HepG2 (cell line): ENCODE results near the gene DDR2. TPM values are rescaled to one million over a fixed set of nuclear protein-coding genes. Genes with fewer than 3 reads are reported as not detected.

ENCODE experiments used
- ATAC-seq: fragments of 200-7000 bp; cut with Tn5 transposase; 3 replicates; pipeline ENCODE4 v1.9.1; 2020; ENCODE audit warnings: mild to moderate bottlenecking, moderate library complexity
- BruUV-seq: library from RNA; stranded (reverse); fragments of 400-500 nt; replicated peaks from 2 replicates; lab custom pipeline; 2021; lab: Mats Ljungman, UMichigan
- CTCF ChIA-PET: fragments of 300-600 bp; formaldehyde crosslinking; extraction: SDS; loops from one replicate; lab custom pipeline; 2021; ENCODE audit warnings: low total read pairs, inconsistent platforms, low intra/inter-chr PET ratio; lab: Yijun Ruan, JAX
- POLR2A ChIA-PET: fragments of 350-600 bp; sonication (Branson Sonifier 250); formaldehyde crosslinking; loops from one replicate; lab custom pipeline; 2020; ENCODE audit warnings: antibody characterized with exemption, inconsistent platforms; lab: Yijun Ruan, JAX
- DNase-seq: peaks from one replicate; pipeline ENCODE4 v3.0.0-alpha.2; 2015; ENCODE audit warnings: low spot score
- FAIRE-seq: peaks from 3 replicates; lab custom pipeline; 2011; peaks lifted over from hg19 to GRCh38; lab: Jason Lieb, UNC
- H2AFZ ChIP-seq: one replicate; pipeline ENCODE4 v1.6.1; 2011; ENCODE audit warnings: low read length, inconsistent platforms
- H3K27ac ChIP-seq: fragments of 300-600 bp; 3 replicates; pipeline ENCODE4 v1.8.0; 2011; ENCODE audit warnings: mixed run types, mild to moderate bottlenecking, mixed read lengths, low read length, inconsistent platforms; ENCODE audit not compliant: insufficient read depth; ENCODE audit errors: extremely low read length
- H3K27me3 ChIP-seq, 2 experiments: fragments of 200-600 bp in 1 of 2; 2 replicates in 1 of 2; 3 replicates in 1 of 2; pipeline versions ENCODE4 v1.6.0 to v1.8.0; 2011; ENCODE audit warnings: low read length in 2 of 2, mild to moderate bottlenecking in 2 of 2, moderate library complexity in 2 of 2, inconsistent platforms in 1 of 2; ENCODE audit not compliant: insufficient read depth in 2 of 2, control insufficient read depth in 1 of 2
- H3K36me3 ChIP-seq, 2 experiments: fragments of 200-600 bp in 1 of 2; replicated peaks in 1 of 2; 2 replicates in 1 of 2; 3 replicates in 1 of 2; pipeline versions ENCODE4 v1.5.1 to v1.8.0; 2011; ENCODE audit warnings: low read length in 2 of 2, inconsistent platforms in 1 of 2; ENCODE audit not compliant: insufficient read depth in 2 of 2, control insufficient read depth in 1 of 2
- H3K4me1 ChIP-seq: 2 replicates; pipeline ENCODE4 v1.5.1; 2012; ENCODE audit warnings: low read length, inconsistent platforms; ENCODE audit not compliant: insufficient read depth
- H3K4me2 ChIP-seq: 2 replicates; pipeline ENCODE4 v1.6.0; 2011; ENCODE audit warnings: low read depth, low read length, inconsistent platforms
- H3K4me3 ChIP-seq, 3 experiments: fragments of 200-600 bp in 1 of 3; sonication (generic), shearing (Covaris generic) in 1 of 3; replicated peaks in 1 of 3; 2 replicates each; pipeline ENCODE4 v1.5.1; 2011 to 2016; ENCODE audit warnings: low read length in 3 of 3, inconsistent platforms in 2 of 3, low read depth in 2 of 3, mild to moderate bottlenecking in 2 of 3, control low read depth in 1 of 3, mixed read lengths in 1 of 3; ENCODE audit not compliant: insufficient read depth in 1 of 3
- H3K79me2 ChIP-seq: one replicate; pipeline ENCODE4 v1.6.1; 2011; ENCODE audit warnings: low read length, inconsistent platforms; ENCODE audit not compliant: insufficient read depth
- H3K9ac ChIP-seq: 2 replicates; pipeline ENCODE4 v1.6.0; 2011; ENCODE audit warnings: mild to moderate bottlenecking, low read depth, low read length, inconsistent platforms; ENCODE audit not compliant: insufficient read depth
- H3K9me3 ChIP-seq: 2 replicates; pipeline ENCODE4 v1.5.1; 2012; ENCODE audit warnings: mild to moderate bottlenecking, low read length
- H4K20me1 ChIP-seq: 2 replicates; pipeline ENCODE4 v1.6.0; 2011; ENCODE audit warnings: inconsistent platforms, mild to moderate bottlenecking, low read length, moderate library complexity; ENCODE audit not compliant: insufficient read depth
- FOXA1 ChIP-seq, 2 experiments: fragments of 450-650 bp in 1 of 2; sonication (generic) in 1 of 2; formaldehyde crosslinking in 1 of 2; IDR thresholded peaks; 2 replicates each; pipeline versions ENCODE4 v1.4.0 to v1.6.1; 2016 to 2020; ENCODE audit warnings: missing genetic modification reagents in 1 of 2
- FOXM1 ChIP-seq: sonication (generic); formaldehyde crosslinking; IDR thresholded peaks from 2 replicates; pipeline ENCODE4 v1.5.0; 2020; ENCODE audit warnings: missing genetic modification reagents
- GRHL1 ChIP-seq: sonication (generic); formaldehyde crosslinking; conservative IDR thresholded peaks from 2 replicates; pipeline ENCODE4 v1.8.0; 2022; ENCODE audit warnings: missing genetic modification reagents
- HBP1 ChIP-seq: IDR thresholded peaks from 2 replicates; pipeline ENCODE4 v1.6.1; 2016; ENCODE audit warnings: low read depth, control low read depth
- HES4 ChIP-seq: sonication (generic); formaldehyde crosslinking; IDR thresholded peaks from 2 replicates; pipeline ENCODE4 v1.9.0; 2021; ENCODE audit warnings: mild to moderate bottlenecking, missing genetic modification reagents, borderline replicate concordance
- NFE2L2 ChIP-seq: fragments of 150-350 bp; IDR thresholded peaks from 2 replicates; pipeline ENCODE4 v1.6.1; 2014; ENCODE audit warnings: low read length
- ZNF251 ChIP-seq: sonication (generic); formaldehyde crosslinking; IDR thresholded peaks from 2 replicates; pipeline ENCODE4 v1.9.0; 2021; ENCODE audit warnings: mild to moderate bottlenecking, missing genetic modification reagents
- ZNF513 ChIP-seq: sonication (generic); formaldehyde crosslinking; conservative IDR thresholded peaks from 2 replicates; pipeline ENCODE4 v1.5.0; 2020; ENCODE audit warnings: missing genetic modification reagents
- ZNF552 ChIP-seq: sonication (generic); formaldehyde crosslinking; IDR thresholded peaks from 2 replicates; pipeline ENCODE4 v1.9.0; 2022; ENCODE audit warnings: missing genetic modification reagents, mild to moderate bottlenecking, borderline replicate concordance
- ZNF564 ChIP-seq: sonication (generic); formaldehyde crosslinking; IDR thresholded peaks from 2 replicates; pipeline ENCODE4 v1.8.1; 2023; ENCODE audit warnings: mild to moderate bottlenecking, missing genetic modification reagents
- ZNF598 ChIP-seq: sonication (generic); formaldehyde crosslinking; IDR thresholded peaks from 2 replicates; pipeline ENCODE4 v1.5.1; 2020; ENCODE audit warnings: mild to moderate bottlenecking, missing genetic modification reagents, borderline replicate concordance
- ZNF879 ChIP-seq: sonication (generic); formaldehyde crosslinking; IDR thresholded peaks from 2 replicates; pipeline ENCODE4 v1.8.1; 2023; ENCODE audit warnings: missing genetic modification reagents
- WGBS: methylation state at CpG from one replicate; pipeline ENCODE4 v1.1.6; 2017; ENCODE audit warnings: low lambda C conversion rate; 5-methylcytosine and 5-hydroxymethylcytosine counted together
- in situ Hi-C: cut with HindIII; loops from 2 replicates; pipeline ENCODE4 v1.10.0; 2017; ENCODE audit warnings: low pct_unique_long_range_greater_than_20kb; ENCODE audit not compliant: extremely low pct_ligation_motif_present
- intact Hi-C: fragments of 100-400 bp; cut with micrococcal nuclease; formaldehyde crosslinking; loops from one replicate; pipeline ENCODE4 v1.10.0; 2022; ENCODE audit not compliant: unreplicated experiment
- polyA plus RNA-seq, 8 experiments: library from polyadenylated mRNA; depleted of rRNA in 3 of 8; stranded (reverse) in 7 of 8; unstranded in 1 of 8; fragments of >200 nt; fragmentation: Illumina TruSeq in 4 of 8; extraction: Trizol in 4 of 8; gene quantifications; 2 replicates each; pipeline versions ENCODE4 v1.2.1 to v1.2.3, GENCODE V29; 2011 to 2016; ENCODE audit warnings: low read depth in 4 of 8, missing spikeins in 1 of 8, mixed read lengths in 1 of 8; ENCODE audit not compliant: insufficient read depth in 1 of 8
- total RNA-seq, 5 experiments: library from RNA; depleted of rRNA; stranded (reverse); fragments of >200 nt; fragmentation: Illumina TruSeq; extraction: Trizol; gene quantifications; 2 replicates each; pipeline ENCODE4 v1.2.3, GENCODE V29; 2016; ENCODE audit warnings: low read depth in 1 of 5
- TF ChIP-seq, protein P1 (sequence below): sonication (generic); formaldehyde crosslinking; conservative IDR thresholded peaks from 2 replicates; pipeline ENCODE4 v1.4.0; 2020; ENCODE audit warnings: mild to moderate bottlenecking, missing genetic modification reagents, moderate library complexity
- TF ChIP-seq, protein P2 (sequence below): sonication (generic); formaldehyde crosslinking; IDR thresholded peaks from 2 replicates; pipeline ENCODE4 v1.4.0; 2020; ENCODE audit warnings: missing genetic modification reagents

Gene DDR2
- total and polyA plus RNA-seq, 2 of the 13 experiments (the other 11 are each of a cell fraction or from before 2014, with no cell fraction given): 0.36 to 0.38 TPM

DNA sequence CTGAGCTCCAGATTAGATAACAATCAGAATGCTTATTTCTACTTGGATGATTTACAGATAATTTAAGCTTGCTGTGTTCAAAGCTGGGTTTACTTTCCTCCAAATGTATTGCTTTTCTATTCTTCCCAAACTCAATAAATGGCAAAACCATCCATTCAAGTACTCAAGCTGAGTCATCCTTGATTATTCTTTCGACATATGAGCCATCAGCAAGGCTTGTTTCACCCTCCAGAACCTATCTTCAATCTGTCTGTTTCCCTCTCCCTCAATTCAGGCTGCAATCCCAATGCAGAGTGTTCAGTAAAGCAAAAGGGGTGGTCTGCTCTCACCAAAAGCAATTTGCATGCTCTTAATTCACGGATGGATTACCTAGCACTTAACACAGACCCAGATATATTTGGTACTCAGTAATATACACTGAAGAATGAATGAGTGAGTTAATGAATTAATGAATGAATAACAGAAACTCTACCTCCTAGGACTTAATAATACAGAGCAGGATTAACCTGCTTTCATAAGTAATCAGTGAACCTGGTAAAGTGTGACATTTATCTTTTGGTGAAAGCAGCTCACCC is 41.9 kb downstream of the DDR2 start:
- no TSS peak for BruUV-seq
- no peak overlapping the region for H3K27ac ChIP-seq
- H2AFZ ChIP-seq: no peak overlapping the region
- H3K9ac ChIP-seq: no peak overlapping the region
- ChIA-PET POLR2A (no interaction called here), CTCF (no interaction called here)
- H3K4me3 ChIP-seq: no peak overlapping the region
- WGBS: 67% methylated on average over 2 of the region's 2 CpGs
- no peak for ATAC-seq
- FAIRE-seq: no peak
- intact Hi-C loops: loop anchor here (5.0 kb wide), 1 partner anchor 408 kb away; no protein-coding TSS in a partner anchor
- H3K9me3 ChIP-seq: no peaks in the 10 kb centered on the region
- H3K36me3 ChIP-seq: no peaks in the 10 kb centered on the region
- DNase-seq: no peak
- H3K79me2 ChIP-seq: no peaks in the 10 kb centered on the region
- H3K27me3 ChIP-seq: no peaks in the 10 kb centered on the region
- H4K20me1 ChIP-seq: no peaks in the 10 kb centered on the region
- in situ Hi-C loops: no loop called here
- H3K4me2 ChIP-seq: no peak overlapping the region
- H3K4me1 ChIP-seq: peaks cover 13% of the 10 kb centered on the region
- no peak for TF ChIP-seq ZNF513
- TF ChIP-seq NFE2L2: no peak
- no peak for TF ChIP-seq ZNF552 (CRISPR knock-in tag)
- TF ChIP-seq ZNF564 (CRISPR knock-in tag): no peak
- TF ChIP-seq FOXA1 (IDR thresholded peaks at IDR 0.05): no peak
- no peak for TF ChIP-seq FOXA1 (CRISPR knock-in tag; IDR thresholded peaks at IDR 0.05)
- no peak for TF ChIP-seq ZNF598 (CRISPR knock-in tag)
- TF ChIP-seq FOXM1 (CRISPR knock-in tag): no peak
- TF ChIP-seq, protein P1, sequence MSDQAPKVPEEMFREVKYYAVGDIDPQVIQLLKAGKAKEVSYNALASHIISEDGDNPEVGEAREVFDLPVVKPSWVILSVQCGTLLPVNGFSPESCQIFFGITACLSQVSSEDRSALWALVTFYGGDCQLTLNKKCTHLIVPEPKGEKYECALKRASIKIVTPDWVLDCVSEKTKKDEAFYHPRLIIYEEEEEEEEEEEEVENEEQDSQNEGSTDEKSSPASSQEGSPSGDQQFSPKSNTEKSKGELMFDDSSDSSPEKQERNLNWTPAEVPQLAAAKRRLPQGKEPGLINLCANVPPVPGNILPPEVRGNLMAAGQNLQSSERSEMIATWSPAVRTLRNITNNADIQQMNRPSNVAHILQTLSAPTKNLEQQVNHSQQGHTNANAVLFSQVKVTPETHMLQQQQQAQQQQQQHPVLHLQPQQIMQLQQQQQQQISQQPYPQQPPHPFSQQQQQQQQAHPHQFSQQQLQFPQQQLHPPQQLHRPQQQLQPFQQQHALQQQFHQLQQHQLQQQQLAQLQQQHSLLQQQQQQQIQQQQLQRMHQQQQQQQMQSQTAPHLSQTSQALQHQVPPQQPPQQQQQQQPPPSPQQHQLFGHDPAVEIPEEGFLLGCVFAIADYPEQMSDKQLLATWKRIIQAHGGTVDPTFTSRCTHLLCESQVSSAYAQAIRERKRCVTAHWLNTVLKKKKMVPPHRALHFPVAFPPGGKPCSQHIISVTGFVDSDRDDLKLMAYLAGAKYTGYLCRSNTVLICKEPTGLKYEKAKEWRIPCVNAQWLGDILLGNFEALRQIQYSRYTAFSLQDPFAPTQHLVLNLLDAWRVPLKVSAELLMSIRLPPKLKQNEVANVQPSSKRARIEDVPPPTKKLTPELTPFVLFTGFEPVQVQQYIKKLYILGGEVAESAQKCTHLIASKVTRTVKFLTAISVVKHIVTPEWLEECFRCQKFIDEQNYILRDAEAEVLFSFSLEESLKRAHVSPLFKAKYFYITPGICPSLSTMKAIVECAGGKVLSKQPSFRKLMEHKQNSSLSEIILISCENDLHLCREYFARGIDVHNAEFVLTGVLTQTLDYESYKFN (CRISPR knock-in tag): no peak
- TF ChIP-seq, protein P2, sequence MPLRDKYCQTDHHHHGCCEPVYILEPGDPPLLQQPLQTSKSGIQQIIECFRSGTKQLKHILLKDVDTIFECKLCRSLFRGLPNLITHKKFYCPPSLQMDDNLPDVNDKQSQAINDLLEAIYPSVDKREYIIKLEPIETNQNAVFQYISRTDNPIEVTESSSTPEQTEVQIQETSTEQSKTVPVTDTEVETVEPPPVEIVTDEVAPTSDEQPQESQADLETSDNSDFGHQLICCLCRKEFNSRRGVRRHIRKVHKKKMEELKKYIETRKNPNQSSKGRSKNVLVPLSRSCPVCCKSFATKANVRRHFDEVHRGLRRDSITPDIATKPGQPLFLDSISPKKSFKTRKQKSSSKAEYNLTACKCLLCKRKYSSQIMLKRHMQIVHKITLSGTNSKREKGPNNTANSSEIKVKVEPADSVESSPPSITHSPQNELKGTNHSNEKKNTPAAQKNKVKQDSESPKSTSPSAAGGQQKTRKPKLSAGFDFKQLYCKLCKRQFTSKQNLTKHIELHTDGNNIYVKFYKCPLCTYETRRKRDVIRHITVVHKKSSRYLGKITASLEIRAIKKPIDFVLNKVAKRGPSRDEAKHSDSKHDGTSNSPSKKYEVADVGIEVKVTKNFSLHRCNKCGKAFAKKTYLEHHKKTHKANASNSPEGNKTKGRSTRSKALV: no peak
- TF ChIP-seq HBP1 (CRISPR knock-in tag): no peak
- TF ChIP-seq ZNF879 (CRISPR knock-in tag): no peak
- TF ChIP-seq GRHL1 (CRISPR knock-in tag): no peak
- TF ChIP-seq HES4: no peak
- TF ChIP-seq ZNF251: no peak
